PC-3 (cell line): ENCODE measurements around the gene TJAP1. TPM values are rescaled to one million over a fixed set of nuclear protein-coding genes. Genes with fewer than 3 reads are reported as not detected.

Experiments used
- ATAC-seq: fragments of 200-7000 bp; cut with Tn5 transposase; 2 replicates; pipeline ENCODE4 v1.9.1; 2020; ENCODE audit warnings: mild to moderate bottlenecking, moderate library complexity
- BruUV-seq: library from RNA; stranded (reverse); fragments of 400-500 nt; replicated peaks from 2 replicates; lab custom pipeline; 2021; lab: Mats Ljungman, UMichigan
- CTCF ChIA-PET: fragments of 300-600 bp; sonication (Branson Sonifier 250); formaldehyde crosslinking; loops from one replicate; lab custom pipeline; 2022; ENCODE audit warnings: antibody characterized with exemption; lab: Charles Lee
- POLR2A ChIA-PET: fragments of 300-600 bp; sonication (Branson Sonifier 250); formaldehyde crosslinking; loops from one replicate; lab custom pipeline; 2022; ENCODE audit warnings: antibody characterized with exemption; ENCODE audit not compliant: unreplicated experiment; lab: Charles Lee
- DNase-seq: peaks from one replicate; pipeline ENCODE4 v3.0.0-alpha.2; 2015
- H2AFZ ChIP-seq: fragments of 300-600 bp; sonication (generic); 2 replicates; pipeline ENCODE4 v1.6.0; 2016; ENCODE audit warnings: antibody characterized with exemption, low read length
- H3F3A ChIP-seq: fragments of 300-600 bp; sonication (generic); one replicate; pipeline ENCODE4 v1.6.0; 2017; ENCODE audit warnings: antibody characterized with exemption, low read length, control low read depth, mild to moderate bottlenecking; ENCODE audit not compliant: unreplicated experiment
- H3K27ac ChIP-seq: fragments of 300-600 bp; sonication (generic); 2 replicates; pipeline ENCODE4 v1.5.1; 2016; ENCODE audit warnings: mild to moderate bottlenecking, low read length
- H3K27me3 ChIP-seq: fragments of 300-600 bp; sonication (generic); 2 replicates; pipeline ENCODE4 v1.6.1; 2016; ENCODE audit warnings: low read length, mixed read lengths
- H3K36me3 ChIP-seq: fragments of 300-600 bp; sonication (generic); 2 replicates; pipeline ENCODE4 v1.6.1; 2016; ENCODE audit warnings: low read depth, mixed run types, low read length, mixed read lengths
- H3K4me1 ChIP-seq: fragments of 300-600 bp; sonication (generic); 2 replicates; pipeline ENCODE4 v1.5.1; 2016; ENCODE audit warnings: low read length; ENCODE audit not compliant: insufficient read depth
- H3K4me2 ChIP-seq: fragments of 300-600 bp; sonication (generic); 2 replicates; pipeline ENCODE4 v1.6.0; 2016; ENCODE audit warnings: low read length
- H3K4me3 ChIP-seq: fragments of 300-600 bp; sonication (generic); 2 replicates; pipeline ENCODE4 v1.5.1; 2016; ENCODE audit warnings: mild to moderate bottlenecking, low read length, mixed read lengths
- H3K79me2 ChIP-seq: fragments of 300-600 bp; sonication (generic); 2 replicates; pipeline ENCODE4 v1.6.1; 2017; ENCODE audit warnings: low read length, mixed read lengths
- H3K9ac ChIP-seq: fragments of 300-600 bp; sonication (generic); 2 replicates; pipeline ENCODE4 v1.6.0; 2016; ENCODE audit warnings: mild to moderate bottlenecking, low read length
- H3K9me2 ChIP-seq: fragments of 300-600 bp; sonication (generic); replicated peaks from 2 replicates; pipeline ENCODE4 v1.6.1; 2016; ENCODE audit warnings: mixed run types, low read length, mixed read lengths
- H3K9me3 ChIP-seq: fragments of 300-600 bp; sonication (generic); 2 replicates; pipeline ENCODE4 v1.6.1; 2016; ENCODE audit warnings: low read length, mixed read lengths
- H4K20me1 ChIP-seq: fragments of 300-600 bp; sonication (generic); 2 replicates; pipeline ENCODE4 v1.6.1; 2016; ENCODE audit warnings: low read length, mixed read lengths
- EZH2 ChIP-seq: fragments of 300-600 bp; sonication (generic); IDR thresholded peaks from one replicate; pipeline ENCODE4 v1.6.1; 2017; ENCODE audit warnings: antibody characterized with exemption, mild to moderate bottlenecking, low read length; ENCODE audit not compliant: unreplicated experiment
- intact Hi-C: fragments of 100-400 bp; cut with micrococcal nuclease; formaldehyde crosslinking; loops from 2 replicates; pipeline ENCODE4 v1.9.0; 2023
- total RNA-seq: library from RNA; depleted of rRNA; stranded (reverse); fragments of >200 nt; gene quantifications from 2 replicates; pipeline ENCODE4 v1.2.3, GENCODE V29; 2014
- TF ChIP-seq, protein P1 (sequence below): fragments of 300-600 bp; sonication (generic); conservative IDR thresholded peaks from 2 replicates; pipeline ENCODE4 v1.5.1; 2017; ENCODE audit warnings: antibody characterized with exemption, low read depth, mild to moderate bottlenecking, low read length

TJAP1 gene
- total RNA-seq, 1 experiment from 2014 or later = 28.5 TPM

DNA sequence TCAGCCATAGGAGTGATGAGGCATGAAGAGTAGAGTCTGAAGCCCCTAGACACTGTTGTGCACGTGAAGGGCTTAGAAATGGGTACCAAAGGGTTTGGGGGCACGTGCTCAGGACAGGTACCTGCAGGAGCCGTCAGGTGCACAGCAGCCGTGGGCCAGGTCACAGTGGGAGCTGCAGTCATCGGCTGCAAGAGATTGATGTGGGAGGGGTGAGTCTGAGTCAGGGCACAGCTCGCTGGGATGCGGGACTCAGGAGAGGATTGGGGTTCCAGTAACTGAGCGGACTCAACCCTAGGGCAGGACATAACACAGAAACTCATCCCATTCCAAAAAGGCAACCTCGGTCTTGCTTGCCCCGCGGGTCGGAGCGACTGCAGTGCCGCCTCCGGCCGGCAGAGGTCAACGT lies 23.1 kb upstream of the TJAP1 start:
- ATAC-seq = peak; percentile 7
- peak overlapping the region; percentile 71; the same call in 1 of the 2 replicates for H2AFZ ChIP-seq

DNA sequence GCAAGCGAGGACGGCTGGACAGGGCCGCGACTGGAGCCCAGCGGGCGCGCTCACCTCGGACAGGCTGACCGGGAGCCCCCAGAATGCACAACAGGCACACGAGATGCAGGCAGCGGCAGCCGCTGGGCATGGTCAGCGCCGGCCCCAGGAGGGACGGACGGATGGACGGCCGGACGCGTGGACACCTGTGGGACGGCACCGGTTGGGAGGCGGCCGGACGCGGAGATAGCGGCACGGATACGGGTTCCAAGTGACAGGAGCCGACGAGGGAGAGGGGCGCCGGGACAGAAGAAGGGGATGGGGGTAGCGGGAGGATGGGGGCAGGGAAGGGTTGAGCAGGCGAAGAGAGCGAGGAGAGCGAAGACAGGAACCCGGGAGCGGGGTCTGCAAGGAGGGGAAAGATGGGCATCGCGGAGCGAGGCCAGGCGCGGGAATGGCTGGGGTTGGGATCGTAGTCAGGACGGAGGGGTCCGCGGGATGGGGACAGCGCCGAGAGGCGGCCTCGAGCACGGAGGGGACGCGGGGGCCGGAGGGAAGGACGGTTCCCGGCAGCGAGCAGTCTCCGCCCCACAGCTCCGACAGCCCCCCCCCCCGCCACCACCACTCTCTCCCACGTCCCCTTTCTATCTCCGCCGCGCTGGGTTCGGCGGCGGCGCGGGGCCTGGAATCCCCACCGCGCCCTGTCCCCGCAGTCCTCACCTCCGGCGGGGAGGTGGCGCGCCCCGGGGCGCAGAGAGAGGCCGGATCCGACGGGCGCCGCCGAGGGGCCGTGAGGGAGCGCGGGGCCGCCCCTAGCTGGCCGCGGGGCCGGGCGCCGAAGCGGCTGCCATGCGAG lies 22.5 kb upstream of the TJAP1 start:
- intact Hi-C loops = loop anchor here (1.0 kb wide), 1 partner anchor 51 kb away; no protein-coding TSS in a partner anchor

More for the DNA sequence above, 23.1 kb upstream of the TJAP1 start:
- ChIA-PET CTCF (no interaction called here), POLR2A (no interaction called here)
- no TSS peak for BruUV-seq
- Histone ChIP-seq H3K4me2 (peak overlapping the region; percentile 89), H4K20me1 (no peaks in the 10 kb centered on the region; the same call in 1 of the 2 replicates), H3K9me2 (no peaks in the 10 kb centered on the region), H3F3A (no peaks in the 10 kb centered on the region), H3K79me2 (no peaks in the 10 kb centered on the region), H3K9me3 (no peaks in the 10 kb centered on the region), H3K4me3 (peak overlapping the region; percentile 71), H3K27me3 (no peaks in the 10 kb centered on the region), H3K4me1 (peaks cover 5% of the 10 kb centered on the region; the same call in 1 of the 2 replicates), H3K36me3 (no peaks in the 10 kb centered on the region), H3K9ac (no peak overlapping the region), H3K27ac (no peak overlapping the region)
- DNase-seq = peak; percentile 81
- TF ChIP-seq EZH2 = no peak
- TF ChIP-seq, protein P1, sequence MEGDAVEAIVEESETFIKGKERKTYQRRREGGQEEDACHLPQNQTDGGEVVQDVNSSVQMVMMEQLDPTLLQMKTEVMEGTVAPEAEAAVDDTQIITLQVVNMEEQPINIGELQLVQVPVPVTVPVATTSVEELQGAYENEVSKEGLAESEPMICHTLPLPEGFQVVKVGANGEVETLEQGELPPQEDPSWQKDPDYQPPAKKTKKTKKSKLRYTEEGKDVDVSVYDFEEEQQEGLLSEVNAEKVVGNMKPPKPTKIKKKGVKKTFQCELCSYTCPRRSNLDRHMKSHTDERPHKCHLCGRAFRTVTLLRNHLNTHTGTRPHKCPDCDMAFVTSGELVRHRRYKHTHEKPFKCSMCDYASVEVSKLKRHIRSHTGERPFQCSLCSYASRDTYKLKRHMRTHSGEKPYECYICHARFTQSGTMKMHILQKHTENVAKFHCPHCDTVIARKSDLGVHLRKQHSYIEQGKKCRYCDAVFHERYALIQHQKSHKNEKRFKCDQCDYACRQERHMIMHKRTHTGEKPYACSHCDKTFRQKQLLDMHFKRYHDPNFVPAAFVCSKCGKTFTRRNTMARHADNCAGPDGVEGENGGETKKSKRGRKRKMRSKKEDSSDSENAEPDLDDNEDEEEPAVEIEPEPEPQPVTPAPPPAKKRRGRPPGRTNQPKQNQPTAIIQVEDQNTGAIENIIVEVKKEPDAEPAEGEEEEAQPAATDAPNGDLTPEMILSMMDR = peak; percentile 88
- intact Hi-C loops = loop anchor here (1.0 kb wide), 1 partner anchor 52 kb away; no protein-coding TSS in a partner anchor

More for the DNA sequence above, 22.5 kb upstream of the TJAP1 start:
- no peak for TF ChIP-seq EZH2
- TF ChIP-seq, protein P1 = 0 out of 2 replicates have a peak, but pooled peaks have one; percentile 14
- Histone ChIP-seq H3K27ac (no peak overlapping the region), H3F3A (no peaks in the 10 kb centered on the region), H3K9me3 (no peaks in the 10 kb centered on the region), H3K9ac (no peak overlapping the region), H4K20me1 (no peaks in the 10 kb centered on the region; the same call in 1 of the 2 replicates), H2AFZ (peak overlapping the region; percentile 71), H3K4me2 (peak overlapping the region; percentile 89), H3K4me3 (peak overlapping the region; percentile 71), H3K27me3 (no peaks in the 10 kb centered on the region), H3K4me1 (peaks cover 5% of the 10 kb centered on the region; the same call in 1 of the 2 replicates), H3K36me3 (no peaks in the 10 kb centered on the region), H3K79me2 (no peaks in the 10 kb centered on the region), H3K9me2 (no peaks in the 10 kb centered on the region)
- ChIA-PET POLR2A (interaction anchor here (0.6 kb wide), 1 partner anchor 86 kb away, joined by 3 read pairs; the partner anchor contains the start of gene ZNF318), CTCF (no interaction called here)
- DNase-seq = no peak
- peak; percentile 74 for ATAC-seq
- no TSS peak for BruUV-seq
